Globus pallidus (tissue), 1 donor: ENCODE data around the gene KLHL29.

Experiments
- DNase-seq: peaks from one replicate; pipeline ENCODE4 v3.0.0-alpha.2; 2015; ENCODE audit warnings: low spot score

Gene KLHL29

DNA sequence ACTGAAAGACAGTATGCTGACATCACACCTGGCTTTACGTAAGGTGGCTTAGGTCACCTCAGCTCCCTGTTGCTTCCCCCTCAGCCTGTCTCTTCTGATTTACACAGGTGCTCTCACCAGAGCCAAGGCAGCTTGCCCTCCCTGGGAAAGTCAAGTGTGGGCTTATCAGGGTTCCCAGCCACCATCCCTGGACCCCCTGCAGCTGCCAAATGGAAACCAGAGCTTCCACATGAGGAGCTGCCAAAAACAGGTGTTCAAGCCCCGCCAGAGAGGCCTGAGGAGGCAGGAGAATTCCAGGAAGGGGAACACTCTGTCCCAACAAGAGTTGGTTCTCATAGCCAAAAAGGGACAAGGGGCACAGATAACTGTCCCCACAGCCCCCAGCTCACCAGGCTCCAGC is 275.3 kb downstream of the KLHL29 start:
- no peak for DNase-seq

DNA sequence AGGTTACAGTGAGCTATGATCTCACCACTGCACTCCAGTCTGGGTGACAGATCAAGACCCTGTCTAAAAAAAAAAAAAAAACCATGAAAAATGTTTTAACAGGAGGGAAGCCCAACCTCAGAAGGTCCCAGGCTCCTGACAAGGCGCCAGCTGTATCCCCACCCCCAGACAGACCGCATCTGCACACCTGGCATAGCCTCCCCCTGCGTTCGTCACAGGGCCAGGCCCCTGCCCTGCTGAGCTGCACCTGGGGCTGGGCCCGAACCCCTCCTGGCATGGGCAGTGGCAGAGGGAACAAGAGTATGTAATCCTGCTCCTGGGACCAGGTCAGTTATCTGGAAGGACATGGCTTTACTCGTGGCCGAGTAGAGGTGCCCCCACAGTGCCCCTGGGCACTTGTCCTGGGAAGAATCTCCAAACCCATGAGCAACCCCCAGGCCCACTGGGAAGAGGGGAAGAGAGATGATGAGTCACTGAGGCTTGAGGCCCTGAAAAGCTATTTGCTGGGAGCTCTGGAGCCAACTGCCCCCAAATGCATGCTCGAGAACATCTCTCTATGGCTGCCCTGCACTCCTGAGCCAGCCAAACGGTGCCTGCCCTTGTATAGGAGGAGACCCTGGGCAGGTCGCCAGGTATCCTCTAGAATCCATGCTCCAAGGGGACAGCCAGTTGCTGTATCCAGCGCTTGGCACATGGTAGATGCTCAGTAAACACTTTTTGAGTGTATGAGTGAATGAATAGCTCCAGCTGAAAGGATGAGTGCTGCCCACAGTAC is 276.5 kb downstream of the KLHL29 start:
- DNase-seq: no peak

DNA sequence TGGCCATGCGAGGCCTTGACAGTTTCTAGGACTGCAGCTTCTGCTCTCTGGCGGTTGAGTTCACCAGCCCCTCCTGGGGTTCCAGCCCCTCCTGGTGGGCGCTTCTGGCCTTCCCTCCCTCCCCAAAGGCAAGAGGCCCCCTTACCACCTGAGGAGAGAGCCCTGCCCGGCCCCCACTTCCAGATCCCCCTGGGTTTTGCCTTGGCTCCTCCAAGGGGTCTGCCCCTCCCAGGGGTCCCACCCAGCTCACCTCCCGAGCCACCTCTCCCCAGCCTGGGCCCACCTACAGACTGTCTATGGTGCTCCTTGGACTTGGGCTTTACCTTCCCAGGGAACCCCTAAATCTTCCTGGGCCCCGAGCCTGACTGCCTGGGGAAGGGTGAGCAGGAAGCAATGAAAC is 277.5 kb downstream of the KLHL29 start:
- no peak for DNase-seq

DNA sequence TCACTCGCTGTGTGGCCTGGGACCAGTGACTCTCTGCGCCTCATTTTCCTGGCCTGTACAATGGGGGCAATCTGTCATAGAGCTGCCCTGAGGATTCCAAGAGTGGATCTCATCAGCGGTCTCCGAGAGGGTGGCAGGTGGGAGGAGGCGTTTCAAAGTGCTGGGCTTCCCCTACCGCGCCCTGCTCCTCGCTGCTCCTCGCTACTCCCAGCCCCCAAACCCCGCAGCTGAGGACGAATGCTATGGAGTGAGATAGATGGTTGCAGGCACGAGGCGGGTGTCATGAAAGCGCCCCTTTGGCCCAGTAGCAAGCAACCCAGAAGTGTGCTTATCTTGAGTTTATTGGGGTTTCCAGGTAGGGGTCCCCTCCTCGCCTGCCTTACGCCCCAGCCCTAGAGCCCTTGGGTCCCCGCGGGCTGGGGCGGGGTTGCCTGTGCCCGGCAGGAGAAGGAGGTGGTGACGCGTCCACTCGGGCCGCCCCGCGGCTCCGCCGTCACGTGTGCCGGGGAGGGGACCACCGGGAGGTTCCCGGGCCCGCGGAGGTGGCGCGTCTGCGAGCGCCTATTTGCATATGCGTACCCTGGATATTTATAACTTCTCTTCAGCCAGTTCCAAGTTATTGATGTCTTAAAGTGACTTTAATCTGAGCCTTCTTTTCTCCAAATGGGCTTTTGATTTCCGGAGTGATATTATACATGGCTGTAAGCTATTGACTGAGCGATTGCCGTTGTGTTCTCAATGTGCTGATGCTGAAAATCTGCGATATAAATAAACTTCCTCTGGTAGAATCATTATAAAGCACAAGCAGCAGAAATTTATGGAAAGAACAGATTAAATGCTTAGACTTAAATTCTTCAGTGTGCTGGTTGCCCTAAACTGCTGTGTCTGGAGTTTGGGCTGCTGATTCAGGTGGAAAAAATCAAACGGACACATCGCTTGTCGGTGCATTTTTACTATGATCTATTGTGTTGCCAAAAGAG is 278.3 kb downstream of the KLHL29 start:
- DNase-seq: no peak

DNA sequence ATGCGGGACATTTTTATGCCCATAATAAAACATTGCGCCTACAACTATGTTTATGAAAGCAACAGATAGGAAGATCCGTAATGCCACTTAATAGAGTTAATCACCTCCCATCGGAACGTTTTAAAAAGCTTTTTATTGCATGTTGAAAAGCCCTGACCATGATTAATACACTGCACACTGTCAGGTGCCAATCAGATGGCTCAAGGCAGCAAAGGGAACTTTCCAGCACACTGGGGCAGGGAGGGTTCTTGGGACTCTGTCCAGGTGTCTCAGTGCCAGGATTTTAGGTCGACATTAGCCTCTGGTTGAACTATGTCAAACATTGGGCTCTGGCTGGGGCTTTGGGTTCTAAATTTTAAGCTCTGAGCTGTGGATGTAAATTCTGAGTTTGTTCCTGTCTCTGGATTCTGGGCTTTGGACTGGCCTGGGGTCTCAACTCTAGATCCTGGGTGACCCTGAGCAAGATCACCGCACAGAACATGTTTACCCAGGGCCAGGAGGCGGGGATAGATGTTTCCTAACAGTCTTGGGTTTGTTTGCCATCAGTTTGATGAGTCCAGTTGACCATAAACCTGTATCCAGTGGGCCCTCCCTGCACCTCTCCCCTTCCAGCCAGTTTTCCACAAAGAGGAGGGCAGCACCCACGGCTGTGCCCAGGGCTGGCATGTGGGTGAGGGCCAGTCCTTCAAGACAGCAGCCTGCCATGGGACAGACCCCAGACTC is 279.2 kb downstream of the KLHL29 start:
- DNase-seq: no peak

DNA sequence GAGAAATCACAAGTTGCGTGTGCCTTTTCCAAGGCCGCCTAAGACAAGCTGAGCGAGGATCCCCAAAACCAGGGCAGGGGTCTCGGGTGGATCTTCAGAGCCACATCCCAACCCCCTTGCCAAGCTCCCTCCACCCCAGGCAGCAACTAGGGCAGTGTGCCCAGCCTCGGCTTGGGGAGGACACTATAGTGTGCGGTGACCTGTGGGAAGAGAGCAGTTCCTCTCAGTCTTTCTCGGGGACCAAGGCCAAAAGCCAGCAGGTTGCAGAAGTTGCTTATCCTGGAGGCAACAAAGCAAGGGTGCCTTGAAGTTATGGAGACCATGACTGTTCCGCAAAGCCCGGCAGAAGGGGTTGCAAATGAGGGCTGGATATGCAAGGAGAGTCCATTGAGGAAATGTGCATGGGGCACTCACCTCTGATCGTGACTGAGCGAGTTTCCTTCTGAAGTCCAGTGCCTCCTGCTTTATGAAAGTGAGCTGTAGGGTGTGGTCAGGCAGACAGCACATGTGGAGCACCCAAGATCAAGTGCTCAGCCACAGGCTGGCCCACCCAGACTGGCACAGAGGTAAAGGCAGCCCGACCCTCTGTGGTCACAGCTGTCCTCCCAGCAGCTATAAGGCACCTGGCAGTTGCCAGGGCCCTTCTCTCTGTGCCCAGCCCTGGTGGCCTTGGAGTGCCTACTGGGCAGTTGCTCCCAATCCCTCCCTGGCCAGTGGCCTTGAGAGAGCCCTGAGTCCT is 281.4 kb downstream of the KLHL29 start:
- DNase-seq: no peak

DNA sequence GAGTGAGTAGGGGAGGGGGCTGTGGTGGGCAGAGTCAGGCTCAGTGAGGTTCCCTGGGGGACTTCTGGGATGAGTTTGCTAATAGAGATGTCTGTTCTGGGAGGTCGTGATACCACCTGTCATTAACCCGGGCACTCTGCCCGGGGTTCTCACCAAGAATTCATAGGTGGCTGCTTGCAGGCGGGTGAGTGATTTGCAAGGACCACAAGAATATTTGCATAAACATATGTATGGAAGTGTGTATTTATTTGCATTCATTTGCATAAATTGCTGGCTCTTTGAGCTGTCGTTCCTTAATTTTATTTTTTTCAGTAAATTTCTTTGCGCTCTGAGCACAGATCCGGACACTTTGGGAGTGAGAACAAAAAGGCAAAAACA is 282.0 kb downstream of the KLHL29 start:
- no peak for DNase-seq

DNA sequence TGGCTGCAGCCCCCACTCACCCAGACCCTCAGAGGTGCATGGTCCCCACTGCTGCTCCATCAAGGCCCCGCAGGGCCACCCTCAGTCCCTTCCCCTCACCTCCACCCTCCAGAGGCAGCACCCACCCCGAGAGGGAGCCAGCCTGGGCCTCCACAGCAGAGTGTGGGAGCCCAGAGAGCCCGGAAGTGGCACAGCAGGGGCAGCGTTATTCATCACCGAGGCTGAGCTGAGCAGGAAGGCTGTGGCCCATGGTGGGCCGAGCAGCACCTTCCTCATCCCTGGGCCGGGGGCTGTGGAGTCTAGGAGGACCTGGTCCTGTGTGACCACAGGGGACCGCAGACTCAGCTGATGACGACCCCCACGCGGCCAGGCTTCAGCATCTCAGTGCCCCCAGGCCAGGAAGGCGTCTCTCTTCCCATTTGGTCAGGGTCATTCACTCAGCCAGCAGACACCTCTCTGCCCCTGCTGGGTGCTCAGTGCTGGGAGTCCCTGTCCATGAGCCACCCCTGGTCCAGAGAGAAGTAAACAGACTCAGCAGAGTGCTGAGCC is 283.9 kb downstream of the KLHL29 start:
- DNase-seq: no peak

DNA sequence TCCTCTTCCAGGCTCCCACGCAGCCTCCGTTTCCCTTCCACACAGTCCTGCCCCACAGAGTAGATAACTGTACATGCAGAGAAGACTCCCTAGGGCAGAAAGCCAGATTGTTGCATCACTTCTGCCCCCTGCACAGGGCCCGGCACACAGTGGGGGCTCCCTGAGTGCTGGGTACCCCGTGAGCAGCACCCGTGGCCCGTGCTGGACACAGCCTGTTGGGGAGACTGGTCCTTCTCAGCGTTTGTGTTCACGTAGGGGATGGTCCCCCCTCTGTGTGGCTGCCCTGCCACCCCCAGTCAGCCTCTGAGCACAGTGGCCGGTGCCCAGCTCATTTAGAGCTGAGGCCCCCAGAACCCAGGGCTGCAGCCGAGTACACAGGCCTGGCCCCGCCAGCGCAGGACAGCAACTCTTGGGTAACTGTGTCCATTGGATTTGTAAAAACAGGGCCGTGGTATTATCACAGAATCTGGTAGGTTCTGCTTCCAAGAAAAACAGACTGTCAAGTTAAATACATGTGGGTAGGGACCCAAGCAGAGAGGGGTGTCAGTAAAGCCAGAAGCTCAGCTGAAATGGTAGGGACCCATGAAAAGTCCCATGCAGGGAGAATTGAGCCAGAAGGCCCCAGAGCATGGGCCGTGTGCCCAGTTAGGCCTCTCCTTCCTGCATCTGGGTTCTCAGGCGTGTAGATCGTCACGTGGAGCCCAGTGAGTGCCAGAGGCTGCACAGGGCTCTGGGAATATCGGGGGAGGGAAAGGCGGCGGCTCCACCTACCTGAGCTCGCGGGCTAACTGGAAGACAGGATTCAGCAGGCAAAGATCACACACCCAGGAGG is 284.6 kb downstream of the KLHL29 start:
- DNase-seq: no peak

DNA sequence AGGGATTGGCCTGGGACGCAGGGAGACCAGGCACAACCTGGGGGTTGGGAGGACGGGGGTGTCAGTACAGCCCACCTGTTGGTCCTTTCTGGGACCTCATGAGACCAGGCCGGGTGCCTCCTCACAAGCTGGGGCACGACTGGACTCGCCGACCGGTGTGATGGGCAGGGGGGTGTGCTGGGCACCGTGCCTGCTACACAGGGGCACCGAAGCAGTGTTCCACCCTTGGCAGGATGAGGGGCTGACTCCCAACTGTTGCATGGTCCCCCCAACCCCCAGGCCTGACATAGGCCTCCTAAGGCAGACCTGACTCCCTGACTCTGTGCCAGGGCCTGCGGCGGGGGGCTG is 285.2 kb downstream of the KLHL29 start:
- DNase-seq: no peak

DNA sequence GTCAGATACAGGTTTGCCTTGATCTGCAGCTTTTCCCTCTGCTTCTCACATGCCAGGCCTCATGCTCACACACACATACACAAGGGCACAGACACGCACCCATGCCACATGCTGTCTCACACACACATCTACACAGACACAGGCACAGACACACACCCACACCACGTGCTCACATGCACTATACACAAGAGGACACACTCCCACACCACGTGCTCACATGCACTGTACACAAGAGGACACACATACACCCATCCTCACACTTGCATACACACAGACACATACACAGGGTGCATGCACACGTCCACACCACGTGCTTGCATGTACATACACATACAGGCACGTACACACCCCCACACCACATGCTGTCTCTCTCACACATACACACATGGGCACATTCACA is 288.1 kb downstream of the KLHL29 start:
- DNase-seq: no peak

DNA sequence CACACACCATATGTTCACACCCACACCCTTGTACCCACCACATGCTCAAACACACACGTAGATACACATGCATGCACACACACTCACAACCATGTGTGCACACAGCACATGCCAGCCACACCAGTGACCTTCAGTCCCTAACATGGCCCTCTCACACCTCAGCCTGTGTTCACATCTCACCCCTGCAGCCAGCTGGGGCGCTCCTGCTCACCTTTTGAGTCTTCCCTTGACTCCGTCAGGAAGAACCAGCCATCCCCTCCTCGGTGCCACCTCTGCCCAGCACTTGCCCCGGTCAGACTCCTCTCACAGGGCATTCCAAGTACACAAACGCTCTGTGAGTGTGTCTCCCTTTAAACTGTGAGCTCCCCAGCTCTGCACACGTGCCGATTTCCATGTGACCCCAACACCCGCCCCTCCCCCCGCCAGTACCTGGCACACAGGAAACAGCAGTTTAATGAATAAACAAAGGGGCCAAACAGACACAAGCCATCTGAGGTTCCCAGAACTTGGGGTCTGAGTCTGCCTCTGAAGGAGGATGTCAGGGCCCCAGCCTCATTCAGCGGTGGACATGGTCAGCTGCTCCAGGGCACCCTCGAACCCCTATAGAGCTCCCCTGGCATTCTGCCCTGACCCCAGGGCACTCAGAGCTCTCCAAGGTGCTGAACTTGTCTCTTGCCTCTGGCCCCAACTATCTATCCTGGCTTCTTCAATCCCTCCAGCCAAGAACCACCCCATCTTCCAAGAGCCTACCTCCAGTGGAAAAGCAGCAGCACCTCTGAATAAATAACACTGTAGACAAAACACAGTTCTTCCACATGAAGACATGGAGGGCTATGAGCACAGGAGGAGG is 289.1 kb downstream of the KLHL29 start:
- DNase-seq: no peak

DNA sequence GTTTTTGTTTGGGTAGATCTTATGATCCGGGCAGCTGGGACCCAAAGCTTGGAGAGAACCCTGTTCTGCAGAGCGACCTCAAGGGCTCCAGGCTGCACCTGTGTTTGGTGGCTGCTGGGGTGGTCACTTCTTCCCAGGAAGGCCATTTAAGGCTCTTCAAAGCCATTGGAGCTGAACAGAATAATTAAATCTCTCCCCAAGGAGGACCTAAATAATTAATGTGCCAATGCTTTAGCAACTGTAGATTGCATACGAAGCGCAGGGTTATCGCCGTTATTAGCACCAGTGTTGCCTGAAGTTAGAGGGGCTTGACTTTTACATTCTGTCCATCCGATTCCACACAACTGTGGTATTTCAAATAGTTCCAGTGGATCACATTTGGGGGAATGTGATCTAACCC is 290.5 kb downstream of the KLHL29 start:
- DNase-seq: no peak

DNA sequence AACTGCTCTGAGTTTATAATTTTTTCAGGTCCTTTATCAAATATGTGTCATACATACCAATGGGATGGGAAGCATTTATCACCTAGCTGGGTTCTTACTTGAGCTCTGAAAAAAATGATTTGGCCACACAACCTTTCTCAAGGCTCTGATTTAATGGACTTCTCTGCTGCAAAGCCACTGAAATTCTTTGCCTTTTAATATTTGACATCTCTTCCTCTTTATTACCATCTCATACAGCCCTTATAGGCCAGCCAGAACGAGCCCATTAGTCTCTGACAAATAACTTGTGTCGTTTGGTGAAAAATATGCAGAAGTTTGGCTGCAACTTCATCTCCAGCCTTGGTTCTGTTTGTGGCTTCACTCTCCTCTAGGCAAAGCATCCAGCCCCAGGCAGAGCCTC is 292.9 kb downstream of the KLHL29 start:
- DNase-seq: no peak

DNA sequence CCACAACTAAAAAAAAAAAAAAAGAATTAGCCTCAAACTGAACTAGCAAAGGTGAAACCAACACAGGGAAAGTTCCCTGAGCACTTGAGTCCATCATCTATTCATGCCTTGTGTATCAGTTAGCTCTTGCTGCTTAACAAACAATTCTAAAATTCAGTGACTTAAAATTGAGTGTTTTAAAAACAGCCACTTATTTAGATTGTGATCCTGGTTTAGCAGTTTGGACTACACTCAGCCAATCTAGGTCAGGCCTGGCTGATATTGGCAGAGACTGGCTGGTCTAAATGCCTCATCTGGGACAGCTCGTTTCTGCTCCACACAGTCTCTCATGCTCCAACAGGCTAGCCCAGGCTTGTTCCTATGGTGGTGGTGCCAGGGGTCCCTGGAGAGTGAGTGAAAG is 294.1 kb downstream of the KLHL29 start:
- DNase-seq: no peak

DNA sequence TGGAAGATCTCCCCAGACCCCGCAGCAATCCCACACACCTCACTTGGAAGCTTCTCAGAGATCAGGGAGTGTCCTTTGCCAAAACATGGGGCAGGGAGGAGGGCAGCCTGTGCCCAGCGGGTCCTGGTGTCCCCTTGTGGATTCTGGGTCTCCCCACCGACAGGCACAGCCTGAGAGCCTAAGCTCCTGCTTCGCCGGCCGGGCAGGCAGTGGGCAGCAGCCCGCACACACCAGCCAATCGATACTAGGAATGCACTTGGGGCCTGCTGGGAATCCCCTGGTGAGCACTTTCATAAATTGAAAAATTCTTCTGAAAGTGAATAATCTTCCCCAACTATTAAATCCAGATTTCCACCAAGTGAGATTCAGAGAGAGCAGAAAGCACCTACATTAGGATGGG is 296.0 kb downstream of the KLHL29 start:
- no peak for DNase-seq

DNA sequence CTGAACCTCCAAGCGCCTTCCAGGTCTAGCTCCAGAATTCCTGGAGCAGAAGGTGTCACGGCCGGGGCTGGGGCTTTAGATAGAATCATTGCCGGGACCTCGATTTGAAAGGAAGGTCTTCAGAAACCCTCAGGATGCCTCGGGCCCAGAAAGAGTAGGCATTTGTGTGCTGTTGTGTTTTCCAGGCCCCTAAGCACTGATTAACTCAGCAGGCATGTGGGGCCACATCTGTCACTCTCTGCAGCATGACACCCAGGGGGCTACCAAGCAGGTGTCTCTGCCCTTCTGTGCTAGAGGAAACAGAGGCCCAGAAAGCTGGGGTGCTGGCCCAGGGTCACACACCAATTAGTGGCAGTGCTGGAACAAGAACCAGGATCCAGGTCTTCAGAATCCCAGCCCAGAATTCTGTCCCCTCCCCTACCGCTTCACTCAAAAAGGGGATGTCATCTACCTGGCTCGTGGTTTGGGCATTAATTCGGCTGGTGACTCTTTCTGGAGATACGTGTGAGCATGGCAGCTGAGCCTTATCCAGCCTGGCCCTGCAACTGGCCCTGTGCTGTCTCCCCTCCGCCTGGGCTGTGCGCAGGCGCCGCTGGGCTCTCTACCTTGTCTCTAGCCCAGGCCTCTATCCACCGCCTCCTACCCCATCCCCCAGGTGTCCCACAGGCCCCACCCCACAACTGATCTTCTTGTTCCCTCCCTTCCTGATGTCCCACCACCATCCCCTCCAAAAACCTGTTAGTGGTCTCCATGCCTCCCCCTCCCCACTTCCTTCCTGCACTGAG is 296.6 kb downstream of the KLHL29 start:
- no peak for DNase-seq

DNA sequence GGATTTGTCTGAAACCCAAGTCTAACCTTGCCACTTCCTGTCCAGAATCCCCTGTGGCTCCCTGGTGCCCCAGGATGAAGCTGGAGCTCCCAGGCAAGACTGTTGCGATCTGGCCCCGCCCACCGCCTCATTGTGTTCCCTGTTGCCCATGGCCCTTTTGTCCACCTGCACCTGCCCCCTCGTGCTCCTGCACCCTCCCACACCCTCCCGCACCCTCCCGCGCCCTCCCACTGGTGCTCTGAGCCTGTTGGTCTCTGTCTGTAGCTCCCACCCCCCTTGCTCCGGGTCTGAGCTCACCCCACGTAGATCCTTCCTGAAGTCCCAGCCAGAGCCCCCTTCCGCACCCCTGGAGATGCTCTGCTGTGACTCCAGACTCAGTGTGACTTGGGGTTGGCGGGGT is 297.5 kb downstream of the KLHL29 start:
- no peak for DNase-seq

DNA sequence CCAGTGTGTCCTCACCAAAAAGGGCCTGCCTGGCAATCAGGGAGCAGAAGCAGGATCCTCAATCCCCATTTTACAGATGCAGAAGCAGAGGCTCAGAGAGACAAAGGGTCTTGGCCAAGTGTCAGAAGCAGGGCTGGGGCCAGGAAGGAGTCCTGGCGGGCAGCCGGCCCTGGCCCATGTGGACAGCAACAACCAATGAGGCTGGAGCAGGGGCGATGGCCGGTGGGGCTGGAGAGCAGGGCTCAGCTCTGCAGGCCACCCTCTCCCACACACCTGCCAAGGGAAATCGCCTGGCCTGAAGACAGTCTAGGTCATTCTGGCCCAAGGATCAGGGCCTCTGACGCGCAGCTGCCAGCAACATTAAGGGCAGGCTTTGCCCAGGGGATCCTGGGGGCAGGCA is 298.0 kb downstream of the KLHL29 start:
- DNase-seq: no peak
